GM19468 (cell line): ENCODE data around the gene CD276.
"Not testable (repeated sequence)": the region's sequence is repeated elsewhere in the genome, so short reads cannot be mapped to it uniquely, and the experiment has no call there.

Experiments used
- ATAC-seq: cut with Tn5 transposase; IDR thresholded peaks from one replicate; pipeline ENCODE4 v1.9.1; 2021; ENCODE audit warnings: mild to moderate bottlenecking, moderate library complexity, moderate number of reproducible peaks; ENCODE audit not compliant: unreplicated experiment; ENCODE audit errors: extremely low read depth

Gene CD276

DNA sequence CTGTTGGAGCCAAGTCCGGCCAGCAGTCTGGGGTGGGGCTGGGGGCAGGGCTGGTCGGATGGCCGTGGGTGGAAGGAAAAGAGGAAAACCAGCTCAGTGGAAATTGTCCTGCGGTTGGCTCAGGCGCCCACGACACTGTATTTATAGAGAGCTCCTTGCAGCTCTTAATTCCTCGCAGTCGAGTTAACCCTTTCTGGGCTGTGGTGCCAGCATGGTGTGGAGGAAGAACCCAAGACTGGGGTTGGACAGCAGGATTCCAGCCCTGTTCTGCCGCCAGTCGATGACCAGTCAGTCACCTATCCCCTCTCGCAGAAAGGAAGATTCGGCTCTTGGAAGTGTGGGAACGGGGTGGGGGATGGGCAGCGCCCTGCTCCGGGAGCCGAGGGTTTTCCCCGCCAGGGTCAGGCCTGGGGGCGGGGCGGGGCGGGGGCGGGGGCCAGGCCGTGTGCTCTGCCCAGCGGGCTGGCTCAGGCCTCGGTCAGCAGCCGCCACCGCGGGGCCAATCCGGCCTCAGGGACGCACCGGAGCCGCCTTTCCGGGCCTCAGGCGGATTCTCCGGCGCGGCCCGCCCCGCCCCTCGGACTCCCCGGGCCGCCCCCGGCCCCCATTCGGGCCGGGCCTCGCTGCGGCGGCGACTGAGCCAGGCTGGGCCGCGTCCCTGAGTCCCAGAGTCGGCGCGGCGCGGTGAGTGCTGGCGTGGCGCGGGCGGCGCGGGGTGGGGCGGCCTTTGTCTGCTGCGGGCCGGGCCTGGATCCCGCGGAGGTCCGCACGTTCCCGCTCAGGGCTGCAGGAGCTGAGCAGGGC, at the start of gene CD276:
TSS of gene CD276 (plus strand) at position 607 of the 804 bp plus-strand sequence. CDS start 15,257 bp downstream, outside the sequence.
- no peak for ATAC-seq

DNA sequence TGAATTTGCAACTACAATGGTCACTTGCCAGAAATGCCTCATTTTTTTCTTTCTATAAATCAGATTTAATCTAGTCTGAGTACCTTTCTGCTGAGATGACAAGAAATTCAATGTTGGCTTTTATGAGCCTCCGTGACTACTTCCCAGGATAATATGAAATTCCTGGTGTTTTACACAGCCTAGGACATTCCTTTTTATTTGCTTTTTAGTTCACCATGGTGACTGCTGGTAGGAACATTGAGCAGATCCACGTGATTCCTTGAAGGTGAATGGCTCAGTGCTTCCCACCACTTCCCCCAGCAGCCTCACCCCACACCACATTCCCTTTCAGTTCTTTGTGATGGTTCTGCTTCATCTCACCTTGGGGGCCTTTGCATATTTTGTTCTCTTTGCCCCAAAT, 46.7 kb upstream of the CD276 start:
- no peak for ATAC-seq

GRCh38 chr15:73639464-73639863, 44.7 kb upstream of the CD276 start:
- not testable (repeated sequence) for ATAC-seq

DNA sequence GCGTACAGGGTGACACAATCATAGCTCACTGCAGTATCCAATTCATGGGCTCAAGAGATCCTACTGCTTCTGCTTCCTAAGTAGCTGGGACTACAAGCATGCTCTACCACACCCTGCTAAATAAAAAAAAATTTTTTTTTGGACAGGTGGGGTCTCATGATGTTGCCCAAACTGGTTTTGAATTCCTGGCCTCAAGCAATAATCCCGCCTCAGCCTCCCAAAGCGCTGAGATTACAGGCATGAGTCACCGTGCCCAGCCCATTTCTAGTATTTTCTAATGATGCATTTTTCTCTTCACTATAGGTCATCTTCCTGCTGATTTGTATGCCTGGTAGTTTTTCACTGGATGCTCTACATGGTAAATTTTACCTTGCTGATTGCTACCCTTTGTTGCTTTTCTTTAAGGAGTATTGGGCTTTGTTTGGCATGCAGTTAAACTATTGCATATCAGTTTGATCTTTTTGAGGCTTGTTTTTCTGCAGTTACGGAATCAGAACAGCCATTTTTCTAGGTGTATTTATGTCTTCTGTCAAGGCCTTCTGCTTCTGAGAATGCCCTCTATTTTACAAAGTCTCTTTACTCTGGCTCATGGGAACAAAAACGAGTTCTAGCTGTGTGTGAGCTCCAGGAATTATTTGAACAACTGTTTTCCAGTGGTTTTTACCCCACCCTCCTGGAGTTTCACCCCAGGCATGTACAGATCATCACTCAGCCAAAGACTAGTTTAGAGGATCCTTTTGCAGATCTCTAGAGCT, 36.7 kb upstream of the CD276 start:
- no peak for ATAC-seq

- no peak for ATAC-seq
Observed at GRCh38 chr15:73648014-73648295, 36.2 kb upstream of the CD276 start.

GRCh38 chr15:73650416-73651126, 33.6 kb upstream of the CD276 start:
- ATAC-seq, result no peak

DNA sequence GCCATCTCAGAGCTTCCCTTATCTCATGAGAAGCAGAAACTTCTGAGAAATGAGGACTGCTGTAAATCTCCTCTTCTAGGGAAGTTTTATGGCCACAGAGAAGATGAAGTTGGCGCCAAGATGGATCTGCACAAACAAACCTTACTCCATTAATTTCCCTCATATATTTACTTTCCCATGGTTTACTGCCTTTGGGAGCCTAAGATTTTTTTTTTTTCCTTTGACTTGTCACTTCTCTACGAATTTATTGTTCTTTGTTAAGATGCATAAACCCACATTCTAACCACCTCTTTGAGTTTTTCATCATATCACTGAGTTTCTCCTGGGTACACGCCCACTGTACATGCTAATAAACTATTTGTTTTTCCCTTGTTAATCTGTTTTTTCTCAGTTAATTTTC, 29.5 kb upstream of the CD276 start:
- no peak for ATAC-seq

- no peak for ATAC-seq
Observed at GRCh38 chr15:73655724-73656123, 28.5 kb upstream of the CD276 start.

DNA sequence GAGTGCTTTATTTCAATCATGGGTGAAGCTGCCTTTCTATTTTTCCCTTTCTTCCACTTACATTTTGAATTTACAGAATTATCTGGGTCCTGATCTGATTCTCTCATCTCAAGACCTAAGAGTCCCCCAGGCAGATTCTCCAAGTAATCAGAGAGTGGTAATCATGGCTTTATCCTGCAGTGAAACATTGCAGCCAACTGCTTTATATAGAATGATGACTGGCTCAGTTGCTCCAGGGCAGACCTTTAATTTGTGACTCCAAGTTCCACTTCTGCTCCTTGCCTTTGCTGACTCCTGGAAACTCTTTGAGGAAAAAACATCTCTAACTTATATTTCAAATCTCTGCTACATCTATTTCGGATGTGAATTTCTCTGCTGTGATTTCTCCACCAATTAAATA, 25.5 kb upstream of the CD276 start:
- no peak for ATAC-seq

- ATAC-seq, result no peak
Observed at GRCh38 chr15:73660455-73660854, 23.7 kb upstream of the CD276 start.

DNA sequence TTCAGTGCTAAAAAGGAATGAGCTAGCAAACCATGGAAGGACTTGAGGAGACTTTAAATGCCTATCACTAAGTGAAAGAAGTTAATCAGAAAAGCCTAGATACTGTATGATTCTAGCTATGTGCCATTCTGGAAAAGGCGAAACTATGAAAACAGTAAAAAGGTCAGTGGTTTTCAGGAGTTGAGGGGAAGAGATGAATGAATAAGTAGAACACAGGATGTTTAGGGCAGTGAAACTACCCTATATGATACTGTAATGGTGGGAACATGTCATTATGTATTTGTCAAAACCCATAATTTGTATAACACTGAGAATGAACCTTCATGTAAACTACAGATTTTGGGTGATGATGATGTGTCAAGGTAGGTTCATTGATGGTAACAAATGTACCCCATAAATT, 9.6 kb upstream of the CD276 start:
- no peak for ATAC-seq

DNA sequence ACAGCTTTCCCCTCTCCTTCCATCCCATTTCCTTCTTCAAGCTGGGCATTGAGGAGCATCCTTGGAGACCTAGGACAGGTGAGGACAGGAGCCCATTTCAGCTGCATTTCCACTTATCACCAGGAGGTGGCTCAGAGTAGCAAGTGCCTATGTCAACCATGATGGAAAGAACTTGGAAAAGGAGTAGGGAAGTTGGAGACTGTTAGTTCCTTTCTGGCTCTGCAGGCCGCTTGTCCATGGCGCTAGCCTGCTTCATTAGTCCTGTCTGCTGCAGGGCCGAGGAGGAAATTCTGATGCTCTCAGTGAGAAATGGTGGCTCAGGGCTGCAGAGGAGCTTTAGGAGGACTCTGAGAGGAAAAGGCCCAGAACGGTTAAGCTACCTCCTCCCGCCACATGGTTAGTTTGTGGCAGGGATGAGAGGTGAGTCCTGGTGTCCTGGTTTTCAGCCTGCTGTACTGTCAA, 7.0 kb upstream of the CD276 start:
- ATAC-seq, result no peak

- no peak for ATAC-seq
Observed at GRCh38 chr15:73677733-73678132, 6.5 kb upstream of the CD276 start.

DNA sequence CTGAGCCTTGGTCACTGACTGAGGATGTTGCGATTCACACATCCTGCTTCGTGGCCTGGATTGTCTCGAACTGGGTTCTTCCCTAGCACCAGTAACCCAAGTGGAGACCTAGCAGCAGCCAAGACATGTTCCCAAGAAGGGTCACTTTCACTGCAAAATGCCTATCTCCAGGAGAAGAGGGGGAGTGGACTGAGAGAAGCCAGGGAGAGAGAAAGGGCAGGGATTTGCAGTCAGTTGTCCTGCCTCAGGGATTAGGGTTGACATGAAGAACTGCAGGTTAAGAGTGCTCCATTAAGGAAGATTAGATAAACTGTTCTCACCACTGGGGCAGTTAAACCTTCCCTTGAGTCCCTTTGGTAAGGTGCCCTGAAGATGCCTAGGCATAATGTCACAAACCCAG, 5.7 kb upstream of the CD276 start:
- no peak for ATAC-seq

DNA sequence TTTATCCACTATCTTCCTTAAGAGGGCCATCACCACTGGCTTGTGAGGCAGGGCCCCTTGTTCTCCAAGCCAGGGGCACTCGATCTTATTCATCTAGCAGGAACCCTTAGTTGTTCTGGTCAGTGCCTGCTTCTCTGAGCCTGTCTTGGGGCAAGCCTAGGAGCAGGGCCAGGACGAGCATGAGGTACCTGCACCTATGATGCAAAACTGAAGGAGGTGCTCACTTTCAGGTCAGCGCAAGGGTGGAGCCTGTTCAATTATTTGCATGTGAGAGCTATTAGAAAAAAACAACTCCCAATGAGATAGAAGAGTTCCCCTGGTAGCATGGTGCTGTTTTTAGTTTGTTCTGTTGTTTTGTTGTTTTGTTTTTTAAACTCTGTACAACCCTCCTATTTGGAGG, 5.0 kb upstream of the CD276 start:
- ATAC-seq, result no peak

DNA sequence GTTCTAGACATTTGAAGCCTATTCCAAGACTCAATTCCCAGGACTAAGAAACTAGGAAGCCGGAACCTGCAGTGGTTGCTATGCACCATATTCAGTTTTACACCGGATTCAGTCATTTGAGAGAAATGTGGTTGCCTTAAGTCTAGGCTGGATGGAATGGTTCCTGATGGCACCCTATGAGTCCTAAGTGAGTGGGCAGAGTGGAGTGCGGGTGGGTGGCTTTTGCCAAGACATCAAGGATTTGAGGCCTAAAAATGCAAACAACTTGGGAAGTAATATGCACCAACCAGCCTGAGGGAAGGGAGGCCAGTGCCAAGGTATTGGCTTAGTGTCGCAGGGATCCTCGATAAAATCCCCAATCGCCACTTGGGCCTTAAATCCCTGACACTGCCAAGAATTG, 4.2 kb upstream of the CD276 start:
- no peak for ATAC-seq

DNA sequence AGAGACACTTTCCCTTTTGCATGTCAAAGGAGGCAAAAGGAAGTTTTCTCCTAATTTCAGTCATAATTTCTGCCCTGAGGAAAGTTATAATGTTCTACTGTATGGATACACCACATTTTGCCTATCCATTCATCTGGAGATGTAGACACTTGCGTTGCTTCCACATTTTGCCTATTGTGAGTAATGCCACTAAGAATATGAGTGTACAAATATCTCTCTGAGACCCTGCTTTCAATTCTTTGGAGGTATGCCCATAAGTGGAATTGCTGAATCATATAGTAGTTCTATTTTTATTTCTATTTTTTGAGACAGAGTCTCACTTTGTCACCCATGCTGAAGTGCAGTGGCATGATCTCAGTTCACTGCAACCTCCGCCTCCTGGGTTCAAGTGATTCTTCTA, 3.6 kb upstream of the CD276 start:
- ATAC-seq, result no peak

GRCh38 chr15:73681063-73681462, 3.1 kb upstream of the CD276 start:
- no peak for ATAC-seq

GRCh38 chr15:73681856-73682599, 2.2 kb upstream of the CD276 start:
- no peak for ATAC-seq

DNA sequence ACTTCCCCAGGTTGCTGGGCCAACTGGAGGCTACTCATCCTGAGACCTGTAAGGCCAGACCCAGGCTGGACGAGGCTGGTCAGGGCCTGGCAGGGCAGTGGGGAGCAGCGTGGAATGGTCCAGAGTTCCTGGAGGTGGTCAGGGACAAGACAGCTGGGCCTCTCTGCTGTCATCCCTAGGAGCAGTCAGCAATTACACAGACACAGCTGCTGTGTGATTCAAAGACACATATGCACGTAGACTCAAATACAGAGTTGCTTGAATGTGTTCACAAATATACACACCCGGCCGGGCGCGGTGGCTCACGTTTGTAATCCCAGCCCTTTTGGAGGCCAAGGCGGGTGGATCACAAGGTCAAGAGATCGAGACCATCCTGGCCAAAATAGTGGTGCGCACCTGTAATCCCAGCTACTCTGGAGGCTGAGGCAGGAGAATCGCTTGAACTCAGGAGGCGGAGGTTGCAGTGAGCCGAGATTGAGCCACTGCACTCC, 1.5 kb upstream of the CD276 start:
- ATAC-seq, result no peak
